GM19463 (cell line): ENCODE data around the gene CIT.
"Not testable (repeated sequence)": the region's sequence is repeated elsewhere in the genome, so short reads cannot be mapped to it uniquely, and the experiment has no call there.

Source experiments
- ATAC-seq: cut with Tn5 transposase; IDR thresholded peaks from one replicate; pipeline ENCODE4 v1.9.1; 2021; ENCODE audit warnings: mild to moderate bottlenecking, moderate library complexity; ENCODE audit not compliant: unreplicated experiment

CIT gene

DNA sequence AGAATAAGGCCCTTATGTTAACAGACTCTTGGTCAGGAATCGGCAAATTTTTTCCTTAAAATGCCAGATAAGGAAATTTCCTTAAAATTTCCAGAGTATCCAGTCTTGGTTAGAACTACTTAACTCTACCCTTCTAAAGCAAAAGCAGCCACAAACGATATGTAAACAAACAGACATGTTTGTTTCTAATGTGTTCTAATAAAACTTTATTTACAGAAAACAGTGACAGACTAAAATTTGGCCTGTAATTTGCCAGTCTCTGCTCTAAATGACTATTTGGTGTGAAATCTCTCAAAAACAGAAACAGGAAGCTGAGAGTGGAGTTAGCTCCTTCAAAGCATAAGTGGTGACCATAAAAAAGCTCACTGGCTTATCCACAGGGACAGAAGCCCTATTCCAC is 131.0 kb downstream of the CIT start:
- no peak for ATAC-seq

DNA sequence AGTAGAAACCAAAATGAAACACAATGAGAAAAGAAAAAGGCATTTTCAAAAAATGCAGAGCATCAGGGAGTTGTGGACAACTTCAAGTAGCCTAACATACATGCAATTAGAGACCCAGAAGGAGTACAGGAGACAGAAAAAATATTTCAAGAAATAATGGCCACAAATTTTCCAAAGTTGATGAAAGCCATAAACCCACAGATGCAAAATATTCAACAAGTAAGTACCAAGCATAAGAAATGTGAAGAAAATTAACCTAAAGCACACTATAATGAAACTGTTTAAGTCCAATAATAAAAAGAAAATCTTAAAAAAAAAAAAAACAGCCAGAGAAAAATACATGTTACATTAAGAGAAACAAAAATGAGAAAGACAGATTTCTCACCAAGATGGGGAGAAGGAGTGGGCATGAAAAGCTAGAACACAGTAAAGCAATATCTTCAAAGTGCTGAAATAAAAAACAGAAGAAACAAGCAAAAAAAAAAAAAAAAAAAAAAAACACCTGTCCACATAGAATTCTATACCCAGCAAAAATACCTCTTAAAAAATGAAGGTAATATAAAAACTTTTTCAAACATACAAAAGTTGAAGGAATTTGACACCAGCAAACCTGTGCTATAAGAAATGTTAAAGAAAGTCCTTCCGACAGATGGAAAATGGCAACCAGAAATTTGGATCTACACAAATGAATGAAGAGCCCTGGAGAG is 132.1 kb downstream of the CIT start:
- ATAC-seq, result no peak

DNA sequence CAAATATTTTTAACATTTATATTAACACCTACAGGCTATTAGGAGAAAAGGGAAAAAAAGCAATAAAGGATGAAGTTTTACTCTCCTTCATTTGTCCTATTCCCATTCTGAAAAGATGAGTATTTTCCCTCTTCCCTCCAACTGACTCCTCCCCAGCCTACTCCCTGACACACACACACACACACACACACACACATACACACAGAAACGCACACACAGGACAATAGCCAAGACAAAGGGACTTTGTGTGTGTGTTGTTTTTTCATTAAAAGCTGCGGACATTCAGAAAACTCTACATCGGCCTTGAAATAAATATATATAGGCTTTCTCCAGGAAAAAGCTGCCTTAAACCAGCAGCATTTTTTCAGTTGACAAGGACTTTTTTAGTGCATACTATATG is 134.4 kb downstream of the CIT start:
- no peak for ATAC-seq

DNA sequence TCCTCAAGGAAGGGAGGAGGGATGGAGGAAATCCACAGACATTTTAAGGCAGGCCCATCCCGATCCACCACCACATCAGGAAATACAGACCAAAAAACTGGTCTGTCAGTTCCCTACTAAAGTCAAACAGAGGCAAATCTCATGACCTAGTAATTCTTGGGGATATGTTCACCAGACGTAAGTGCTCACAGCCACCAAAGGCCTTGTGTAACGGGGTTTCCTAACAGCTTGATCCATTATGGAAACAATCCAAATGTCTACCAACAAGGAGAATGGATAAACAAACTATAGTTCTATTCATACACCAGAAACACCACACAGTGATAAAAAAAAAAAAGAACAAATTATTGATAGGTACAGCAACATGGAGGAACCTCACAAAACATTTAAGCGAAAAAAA is 136.3 kb downstream of the CIT start:
- no peak for ATAC-seq

DNA sequence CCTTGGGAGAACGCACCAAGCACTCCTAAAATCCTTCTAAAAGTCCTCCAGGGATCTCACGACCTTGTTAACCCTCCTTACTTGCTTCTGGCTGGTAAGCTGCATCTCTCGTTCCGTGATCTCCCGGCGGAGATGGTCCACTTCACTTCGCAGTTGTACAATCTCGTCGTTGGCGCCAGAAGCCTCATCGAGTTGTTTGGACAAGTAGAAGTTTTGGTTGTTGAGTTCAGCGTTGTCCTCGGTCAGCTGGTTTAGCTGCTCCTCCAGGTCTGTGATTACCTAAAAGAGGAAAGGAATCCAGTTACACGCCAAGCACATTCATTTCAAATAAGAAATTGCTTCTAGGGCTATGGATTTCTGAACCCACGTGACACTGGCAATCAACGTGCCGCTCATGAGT is 142.0 kb downstream of the CIT start:
- no peak for ATAC-seq

DNA sequence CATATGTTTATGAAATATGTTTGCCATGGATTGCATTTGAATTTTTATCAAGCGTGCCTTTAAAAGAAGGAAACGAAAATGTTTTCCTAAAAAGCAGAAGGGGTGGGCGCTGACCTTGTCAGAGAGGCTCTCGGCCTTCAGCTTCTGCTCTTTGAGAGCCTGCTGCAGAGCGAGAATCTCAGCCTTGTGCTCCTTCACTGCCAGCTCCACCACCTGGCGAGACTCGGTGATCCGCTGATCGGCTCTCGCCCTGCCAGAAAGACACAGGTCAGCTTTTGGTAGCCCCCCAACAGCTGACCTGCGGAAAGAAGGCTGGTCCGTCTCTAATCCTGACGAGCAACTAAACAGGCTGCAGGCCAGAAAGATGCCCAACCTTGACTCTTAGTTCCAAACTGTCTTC is 146.7 kb downstream of the CIT start:
- ATAC-seq, result no peak

DNA sequence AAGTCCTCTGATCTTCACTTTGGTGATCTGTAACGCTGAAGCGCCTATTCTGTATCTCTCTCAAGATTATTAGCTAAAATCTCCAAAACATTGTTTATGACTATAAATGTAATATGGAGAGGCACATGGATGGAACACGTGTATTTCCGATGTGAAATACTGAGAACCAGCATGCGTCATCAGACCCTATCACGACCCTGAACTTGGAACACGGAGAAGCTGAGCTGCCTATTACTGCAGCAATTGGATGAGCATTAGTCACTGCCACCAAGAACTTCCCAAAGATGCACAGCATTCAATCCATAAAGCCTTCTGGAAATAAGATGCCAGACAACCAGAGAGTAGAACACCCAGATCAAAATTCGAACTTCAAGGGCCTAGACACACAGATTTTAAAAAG is 147.2 kb downstream of the CIT start:
- no peak for ATAC-seq

DNA sequence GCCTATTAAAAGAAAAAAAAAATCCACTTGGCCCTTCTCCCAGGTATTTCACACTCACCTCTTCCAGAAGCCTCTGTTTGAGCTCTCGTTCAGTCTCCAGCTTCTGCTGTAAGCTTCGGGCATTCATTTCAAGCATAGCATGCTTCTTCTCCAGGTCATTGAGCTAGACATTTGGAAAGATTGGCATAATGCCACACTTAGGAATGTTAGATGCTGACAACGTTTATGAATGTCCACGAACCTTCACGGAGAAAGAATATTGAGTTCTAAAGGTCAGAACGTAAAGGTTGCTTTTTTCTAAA is 148.7 kb downstream of the CIT start:
- no peak for ATAC-seq

DNA sequence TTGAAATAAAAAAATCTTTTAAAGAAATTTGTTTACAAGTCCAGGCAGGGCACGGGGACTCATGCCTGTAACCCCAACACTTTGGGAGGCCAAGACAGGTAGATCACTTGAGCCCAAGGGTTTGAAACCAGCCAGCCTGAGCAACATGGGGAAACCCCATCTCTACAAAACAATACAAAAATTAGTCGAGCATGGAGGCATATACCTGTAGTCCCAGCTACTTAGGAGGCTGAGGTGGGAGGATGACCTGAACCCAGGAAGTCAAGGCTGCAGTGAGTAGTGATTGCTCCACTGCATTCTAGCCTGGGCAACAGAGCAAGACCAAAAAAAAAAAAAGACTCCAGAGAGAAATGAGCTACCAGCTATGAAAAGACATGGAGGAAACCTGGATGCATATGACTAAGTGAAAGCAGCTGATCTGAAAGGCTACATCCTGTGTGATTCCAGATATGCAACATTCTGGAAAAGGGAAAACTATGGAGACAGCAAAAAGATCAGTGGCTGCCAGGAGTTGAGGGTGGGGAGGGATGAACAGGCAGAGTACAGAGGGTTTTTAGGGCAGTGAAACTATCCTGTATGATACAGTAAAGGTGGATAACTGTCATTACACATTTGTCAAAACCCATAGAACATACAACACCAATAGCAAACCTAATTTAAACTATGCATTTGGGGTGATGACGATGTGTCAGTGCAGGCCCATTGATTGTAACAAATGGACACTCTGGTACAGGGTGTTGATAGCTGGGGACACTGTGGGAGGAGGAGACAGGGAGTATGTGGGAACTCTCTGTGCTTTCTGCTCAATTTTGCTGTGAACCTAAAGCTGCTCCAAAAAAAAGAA is 149.3 kb downstream of the CIT start:
- no peak for ATAC-seq

DNA sequence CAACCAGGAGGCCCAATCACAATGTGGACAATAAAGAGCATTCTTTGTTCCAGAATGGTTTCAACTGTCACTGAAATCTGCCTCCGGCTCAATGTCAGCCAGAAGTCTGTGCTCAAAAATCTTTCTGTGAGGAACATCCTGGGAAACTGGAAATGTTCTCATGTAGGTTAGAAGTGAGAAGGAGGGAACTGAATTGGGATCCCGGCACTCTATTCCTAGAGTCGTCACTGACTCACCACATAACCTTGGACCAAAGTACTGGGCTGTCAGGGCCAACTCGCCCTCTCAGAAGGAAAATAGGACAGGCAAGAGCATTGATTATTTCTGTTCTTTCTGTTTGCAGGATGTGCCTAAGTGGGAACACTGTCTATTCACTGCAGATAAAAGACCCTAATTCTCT is 151.6 kb downstream of the CIT start:
- ATAC-seq, result no peak

DNA sequence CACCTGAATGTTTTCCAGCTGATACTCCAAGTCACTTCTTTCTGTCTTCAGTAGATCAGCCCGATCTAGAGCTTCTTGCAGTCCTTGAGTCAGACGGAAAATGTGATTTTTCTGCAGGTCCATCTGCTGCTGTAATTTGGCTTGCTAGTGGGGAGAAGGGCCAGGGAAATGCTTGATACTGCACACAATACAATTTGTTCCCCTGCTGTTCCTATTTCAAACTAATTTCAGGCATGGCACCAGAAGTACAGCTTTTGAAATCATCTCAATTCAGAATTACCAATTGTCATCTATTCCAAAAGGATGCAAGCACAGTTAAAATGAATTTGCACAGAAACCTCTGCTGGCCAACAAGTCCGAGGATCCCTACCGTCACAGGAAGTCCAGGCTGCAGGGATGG is 155.8 kb downstream of the CIT start:
- ATAC-seq, result no peak

DNA sequence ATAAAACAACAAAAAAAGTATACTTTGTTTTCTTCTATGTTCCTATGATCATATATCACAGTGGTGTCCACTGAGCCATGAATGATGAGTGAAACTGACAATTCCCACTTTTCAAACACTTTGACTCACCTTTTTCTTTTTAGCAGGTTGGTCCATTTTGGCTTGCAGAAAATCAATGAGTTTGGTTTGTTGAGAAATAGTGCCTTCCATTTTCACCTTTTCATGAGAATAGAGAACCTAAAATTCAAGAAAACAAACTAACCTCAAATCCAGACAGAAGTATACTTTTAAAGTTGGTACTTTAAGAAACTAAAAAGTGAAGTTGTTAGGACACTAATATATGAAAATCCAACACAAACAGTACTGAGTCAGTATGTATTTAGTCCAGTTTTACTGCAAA is 156.8 kb downstream of the CIT start:
- no peak for ATAC-seq

DNA sequence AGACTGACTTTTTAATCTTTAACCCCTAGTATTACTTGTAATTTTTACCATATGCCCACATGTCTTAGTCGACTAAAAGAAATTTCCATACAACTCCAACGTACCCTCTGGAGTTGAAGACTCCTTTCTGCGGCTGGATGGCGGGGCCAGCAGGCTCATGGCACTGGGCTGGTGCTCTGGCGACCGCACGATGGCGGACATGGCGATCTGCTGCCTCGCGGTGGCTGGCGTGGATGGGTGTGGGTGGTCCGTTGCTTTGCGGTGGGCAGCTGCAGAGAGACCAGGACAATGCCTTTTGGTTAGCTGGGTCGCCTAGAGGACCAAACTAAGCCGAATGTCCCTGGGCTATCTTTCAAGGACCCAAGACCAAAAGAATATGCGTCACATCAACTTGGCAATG is 159.0 kb downstream of the CIT start:
- ATAC-seq, result no peak

DNA sequence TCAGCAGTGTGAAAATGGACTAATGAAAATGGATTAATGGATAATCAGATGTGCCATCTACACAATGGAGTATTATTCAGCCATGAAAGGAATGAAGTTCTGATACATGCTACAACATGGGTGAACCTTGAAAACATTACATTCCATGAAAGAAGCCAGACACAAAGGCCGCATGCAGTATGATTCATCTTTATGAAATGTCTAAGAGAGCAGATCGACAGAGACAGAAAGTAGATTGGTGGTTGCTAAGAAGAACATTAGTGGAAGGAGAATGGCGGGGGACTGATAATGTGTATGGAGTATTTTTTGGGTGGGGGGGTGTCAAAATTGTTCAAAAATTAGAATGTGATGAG is 161.9 kb downstream of the CIT start:
- no peak for ATAC-seq

DNA sequence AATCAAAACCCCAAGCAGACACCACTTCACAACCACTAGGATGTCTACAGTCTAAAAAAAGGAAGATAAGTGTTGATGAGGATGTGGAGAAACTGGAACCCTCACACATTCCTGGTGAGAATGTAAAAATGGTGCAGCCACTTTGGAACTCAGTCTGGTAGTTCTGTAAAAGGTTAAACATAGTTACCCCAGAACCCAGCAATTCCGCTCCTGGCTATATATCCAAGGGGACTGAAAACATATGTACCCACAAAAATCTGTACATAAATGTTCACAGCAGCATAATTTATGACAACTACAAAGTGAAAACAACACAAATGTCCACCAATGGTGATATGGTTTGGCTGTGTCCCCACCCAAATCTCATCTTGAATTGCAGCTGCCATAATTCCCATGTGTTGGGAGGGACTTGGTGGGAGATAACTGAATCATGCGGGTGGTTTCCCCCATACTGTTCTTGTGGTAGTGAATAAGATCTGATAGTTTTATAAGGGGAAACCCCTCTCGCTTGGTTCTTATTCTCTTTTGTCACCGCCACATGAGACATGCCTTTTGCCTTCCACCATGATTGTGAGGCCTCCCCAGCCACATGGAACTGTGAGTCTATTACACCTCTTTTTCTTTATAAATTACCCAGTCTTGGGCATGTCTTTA is 162.4 kb downstream of the CIT start:
- ATAC-seq, result no peak

DNA sequence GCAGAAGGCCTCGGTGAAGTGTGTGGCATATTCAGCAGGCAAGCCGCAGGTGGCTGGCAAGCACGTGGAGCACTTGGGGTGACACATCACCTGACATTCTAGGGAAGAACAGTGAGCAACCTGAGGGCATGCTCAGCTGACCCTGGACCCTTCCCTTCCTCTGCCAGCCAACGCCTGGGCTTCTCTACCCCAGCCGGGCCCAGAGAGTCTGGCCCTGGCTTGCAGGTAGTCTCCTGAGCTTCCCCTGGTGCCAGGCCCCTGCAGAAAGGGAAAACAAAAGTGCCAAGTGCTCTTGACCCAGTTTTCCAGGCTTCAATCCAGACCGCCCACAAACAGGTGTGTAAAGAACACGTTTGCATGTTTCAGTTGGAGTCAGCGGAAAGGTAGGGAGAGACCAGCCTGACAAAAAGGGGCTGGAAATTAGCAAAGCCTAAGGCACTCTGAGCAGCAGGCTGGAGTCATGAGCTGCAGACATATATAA is 163.5 kb downstream of the CIT start:
- no peak for ATAC-seq

DNA sequence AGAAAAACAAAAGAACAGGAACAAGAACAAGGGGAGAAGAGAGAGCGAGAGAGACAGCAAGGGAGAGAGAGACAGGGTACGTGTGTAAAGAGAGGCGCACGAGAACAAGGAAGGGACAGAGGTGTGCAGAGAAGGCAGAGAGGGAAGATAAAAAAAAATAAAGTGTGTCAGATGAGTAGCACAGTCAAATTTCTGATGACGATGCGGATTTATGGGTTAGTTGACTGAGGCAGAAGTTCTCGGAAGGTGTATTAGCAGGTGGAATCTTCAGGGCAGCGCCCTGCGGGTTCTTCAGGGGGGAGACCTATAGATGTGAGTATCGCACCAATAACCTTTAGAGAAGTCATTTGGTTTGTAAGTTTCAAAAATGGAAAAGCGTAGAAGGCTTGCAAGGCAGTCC is 164.4 kb downstream of the CIT start:
- ATAC-seq, result no peak

DNA sequence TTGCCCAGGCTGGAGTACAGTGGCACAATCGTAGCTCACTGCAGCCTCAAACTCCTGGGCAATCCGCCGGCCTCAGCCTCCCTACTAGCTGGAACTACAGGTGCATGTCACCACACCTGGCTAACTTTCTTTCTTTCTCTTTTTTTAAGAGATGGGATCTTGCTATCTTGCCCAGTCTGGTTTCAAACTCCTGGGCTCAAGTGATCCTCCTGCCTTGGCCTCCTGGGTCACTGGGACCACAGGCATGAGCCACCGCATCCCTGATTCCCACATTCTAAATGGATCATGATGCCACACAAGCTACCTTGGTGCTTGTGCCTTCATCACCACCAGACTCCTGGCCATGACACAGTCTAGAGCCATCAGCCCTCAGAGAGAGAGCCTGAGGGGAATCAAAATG is 165.4 kb downstream of the CIT start:
- no peak for ATAC-seq

DNA sequence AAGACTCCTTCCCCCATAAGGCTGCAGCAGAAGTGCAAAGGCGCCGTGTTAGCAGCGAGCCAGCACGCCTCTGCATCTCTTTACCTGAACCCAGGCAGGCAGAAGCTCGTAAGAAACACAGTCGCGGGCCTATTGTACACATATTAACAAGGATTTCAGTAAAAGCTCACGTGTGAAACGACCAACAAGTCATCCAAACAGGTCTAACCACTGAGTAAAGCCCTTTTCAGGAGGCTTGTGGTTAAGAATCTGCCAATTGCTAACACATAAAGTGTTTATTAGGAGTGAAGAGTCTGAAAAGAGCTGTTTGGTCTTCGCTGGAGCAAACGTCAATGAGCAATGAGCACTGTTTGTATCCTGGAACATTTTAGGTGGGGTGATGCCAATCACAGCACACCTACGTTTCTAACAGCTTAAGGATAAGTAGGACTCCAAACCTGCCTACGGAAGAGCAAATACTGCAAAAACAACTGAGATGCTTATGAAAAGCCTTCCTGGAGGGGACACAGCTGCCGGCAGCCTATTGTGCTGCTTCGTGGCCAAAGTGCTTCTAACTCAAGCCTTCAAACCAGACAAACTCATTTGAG is 166.1 kb downstream of the CIT start:
- no peak for ATAC-seq

DNA sequence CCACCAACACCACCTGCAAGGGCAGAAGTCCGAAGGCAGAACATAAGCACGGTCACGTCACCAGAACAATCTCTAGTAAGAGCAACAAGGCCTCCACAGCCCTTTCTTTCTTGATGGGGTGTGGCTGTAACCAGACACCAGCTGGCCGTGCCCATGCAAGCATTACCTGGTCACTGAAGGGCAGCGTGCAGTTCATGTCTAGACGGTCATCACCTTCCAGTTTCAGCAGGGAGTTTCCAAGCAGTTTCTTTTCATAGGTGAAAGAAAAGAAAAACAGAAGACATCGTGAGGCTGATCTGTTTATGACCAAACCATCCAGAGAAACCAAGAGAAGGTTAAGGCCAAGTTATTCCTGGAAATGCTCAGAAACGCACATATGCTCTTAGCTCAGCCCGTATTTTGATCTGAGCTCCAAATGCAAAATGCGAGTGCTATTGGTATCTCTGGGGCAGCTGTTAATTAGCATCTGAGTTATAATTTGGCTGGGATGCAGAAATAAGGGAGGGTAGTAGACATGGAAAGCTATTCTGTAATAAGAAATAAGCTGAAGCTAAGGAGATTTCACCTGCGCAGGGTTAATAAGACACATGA is 166.7 kb downstream of the CIT start:
- no peak for ATAC-seq

DNA sequence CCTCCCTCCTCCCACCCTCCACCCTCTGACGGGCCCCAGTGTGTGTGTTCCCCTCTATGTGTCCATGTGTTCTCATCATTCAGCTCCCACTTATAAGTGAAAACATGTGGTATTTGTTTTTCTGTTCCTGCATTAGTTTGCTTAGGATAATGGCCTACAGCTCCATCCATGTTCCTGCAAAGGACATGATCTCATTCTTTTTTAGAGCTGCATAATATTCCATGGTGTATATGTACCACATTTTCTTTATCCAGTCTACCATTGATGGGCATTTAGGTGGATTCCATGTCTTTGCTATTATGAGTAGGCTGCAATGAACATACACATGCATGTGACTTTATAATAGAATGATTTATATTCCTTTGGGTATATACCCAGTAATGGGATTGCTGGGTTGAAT is 170.7 kb downstream of the CIT start:
- not testable (repeated sequence) for ATAC-seq
